ENCODE data around the gene SLX4.

Gene SLX4

GRCh38 chr16:3534126-3534525 is 77.3 kb downstream of the SLX4 start:
- CTCF ChIA-PET: interaction anchor here (1.6 kb wide), 1 partner anchor 33 kb away, joined by 3 read pairs; no protein-coding TSS in a partner anchor
- no peak overlapping the region for H3K4me3 ChIP-seq (ENCODE audit: low read depth, low read length)
- POLR2A ChIA-PET: no interaction called here
- no peak for DNase-seq (ENCODE audit: low read depth, low spot score)
- no peak for TF ChIP-seq CTCF (IDR thresholded peaks at IDR 0.05; ENCODE audit: insufficient read depth, low read length, missing control alignments)

GRCh38 chr16:3532741-3533140 is 78.7 kb downstream of the SLX4 start:
- H3K4me3 ChIP-seq (ENCODE audit: low read depth, low read length): no peak overlapping the region
- DNase-seq (ENCODE audit: low read depth, low spot score): no peak
- POLR2A ChIA-PET: no interaction called here
- no peak for TF ChIP-seq CTCF (IDR thresholded peaks at IDR 0.05; ENCODE audit: insufficient read depth, low read length, missing control alignments)
- CTCF ChIA-PET: no interaction called here

Measured in AG04449 (cell line).